HL-60 (cell line): ENCODE measurements around the gene RASSF8.

ENCODE experiments used
- DNase-seq, 2 experiments: peaks; one replicate each; pipeline ENCODE4 v3.0.0-alpha.2; 2010 to 2020; ENCODE audit warnings: low read depth in 1 of 2, low spot score in 1 of 2
- H3K27ac ChIP-seq: fragments of 250-450 bp; sonication (Bioruptor Pico); replicated peaks from 2 replicates; pipeline ENCODE4 v1.5.1; 2020; ENCODE audit warnings: mild to moderate bottlenecking, moderate library complexity
- H3K27me3 ChIP-seq: fragments of 250-450 bp; sonication (Bioruptor Pico); 2 replicates; pipeline ENCODE4 v1.5.1; 2021; ENCODE audit warnings: mild to moderate bottlenecking, moderate library complexity; ENCODE audit not compliant: insufficient read depth, poor library complexity, severe bottlenecking
- H3K4me3 ChIP-seq: replicated peaks from 2 replicates; pipeline ENCODE4 v1.5.1; 2011; ENCODE audit warnings: mild to moderate bottlenecking, control low read depth, low read length; ENCODE audit not compliant: insufficient read depth
- GABPA ChIP-seq: IDR thresholded peaks from 2 replicates; pipeline ENCODE4 v1.6.1; 2012; ENCODE audit warnings: low read depth
- POLR2AphosphoS5 ChIP-seq: IDR thresholded peaks from 2 replicates; pipeline ENCODE4 v1.6.1; 2012; ENCODE audit warnings: low read depth
- REST ChIP-seq: IDR thresholded peaks from 2 replicates; pipeline ENCODE4 v1.6.1; 2012; ENCODE audit warnings: low read depth; ENCODE audit not compliant: insufficient replicate concordance
- SPI1 ChIP-seq: IDR thresholded peaks from 2 replicates; pipeline ENCODE4 v1.6.1; 2012; ENCODE audit warnings: low read depth, mild to moderate bottlenecking, borderline replicate concordance
- TF ChIP-seq, protein P1 (sequence below): IDR thresholded peaks from one replicate; pipeline ENCODE4 v1.5.1; 2011; ENCODE audit warnings: low read length, control low read depth, inconsistent platforms; ENCODE audit not compliant: insufficient read depth

The RASSF8 gene

DNA sequence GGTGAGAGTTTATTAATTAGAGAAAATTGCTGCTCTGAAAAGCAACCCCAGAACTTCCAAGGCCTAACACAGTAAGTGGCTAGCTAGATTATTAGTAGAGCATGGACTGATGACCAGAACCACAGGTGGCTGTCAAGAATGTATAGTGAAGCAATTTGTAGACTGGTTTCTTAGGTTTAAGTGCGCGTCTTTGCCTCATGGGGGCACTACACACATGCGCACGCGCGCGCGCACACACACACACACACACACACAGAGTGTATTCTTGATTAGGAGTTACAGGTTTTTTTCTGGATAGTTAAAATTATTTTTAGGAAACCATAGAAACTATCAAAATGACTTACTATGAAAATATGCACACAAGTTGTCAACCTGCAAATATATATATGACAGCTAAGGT, 99.8 kb downstream of the RASSF8 start:
- Histone ChIP-seq H3K4me3 (no peak overlapping the region), H3K27me3 (no peaks in the 10 kb centered on the region), H3K27ac (no peak overlapping the region)
- DNase-seq: no peak
- TF ChIP-seq POLR2AphosphoS5 (no peak), REST (no peak), SPI1 (no peak), GABPA (no peak)
- TF ChIP-seq, protein P1, sequence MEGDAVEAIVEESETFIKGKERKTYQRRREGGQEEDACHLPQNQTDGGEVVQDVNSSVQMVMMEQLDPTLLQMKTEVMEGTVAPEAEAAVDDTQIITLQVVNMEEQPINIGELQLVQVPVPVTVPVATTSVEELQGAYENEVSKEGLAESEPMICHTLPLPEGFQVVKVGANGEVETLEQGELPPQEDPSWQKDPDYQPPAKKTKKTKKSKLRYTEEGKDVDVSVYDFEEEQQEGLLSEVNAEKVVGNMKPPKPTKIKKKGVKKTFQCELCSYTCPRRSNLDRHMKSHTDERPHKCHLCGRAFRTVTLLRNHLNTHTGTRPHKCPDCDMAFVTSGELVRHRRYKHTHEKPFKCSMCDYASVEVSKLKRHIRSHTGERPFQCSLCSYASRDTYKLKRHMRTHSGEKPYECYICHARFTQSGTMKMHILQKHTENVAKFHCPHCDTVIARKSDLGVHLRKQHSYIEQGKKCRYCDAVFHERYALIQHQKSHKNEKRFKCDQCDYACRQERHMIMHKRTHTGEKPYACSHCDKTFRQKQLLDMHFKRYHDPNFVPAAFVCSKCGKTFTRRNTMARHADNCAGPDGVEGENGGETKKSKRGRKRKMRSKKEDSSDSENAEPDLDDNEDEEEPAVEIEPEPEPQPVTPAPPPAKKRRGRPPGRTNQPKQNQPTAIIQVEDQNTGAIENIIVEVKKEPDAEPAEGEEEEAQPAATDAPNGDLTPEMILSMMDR: no peak

DNA sequence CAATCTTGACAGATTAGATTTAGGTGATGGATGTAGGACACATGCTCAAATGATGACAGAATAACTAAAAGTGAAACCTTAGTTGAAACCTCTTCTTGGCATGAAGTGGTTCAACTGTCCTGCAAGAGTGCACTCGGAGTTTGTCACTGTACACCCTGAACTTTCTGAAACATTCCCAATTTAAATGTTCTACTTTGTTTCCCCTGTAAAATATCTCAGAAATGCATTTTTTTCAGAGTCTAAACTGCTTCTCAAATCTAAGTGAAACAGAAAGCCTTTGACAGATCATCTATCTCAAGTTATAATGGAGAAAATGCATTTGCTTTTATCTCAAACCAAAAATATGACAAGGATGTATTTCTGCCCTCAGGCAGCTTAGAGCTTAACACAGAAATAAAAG, 100.3 kb downstream of the RASSF8 start:
- Histone ChIP-seq H3K27ac (no peak overlapping the region), H3K4me3 (no peak overlapping the region)
- DNase-seq: no peak

DNA sequence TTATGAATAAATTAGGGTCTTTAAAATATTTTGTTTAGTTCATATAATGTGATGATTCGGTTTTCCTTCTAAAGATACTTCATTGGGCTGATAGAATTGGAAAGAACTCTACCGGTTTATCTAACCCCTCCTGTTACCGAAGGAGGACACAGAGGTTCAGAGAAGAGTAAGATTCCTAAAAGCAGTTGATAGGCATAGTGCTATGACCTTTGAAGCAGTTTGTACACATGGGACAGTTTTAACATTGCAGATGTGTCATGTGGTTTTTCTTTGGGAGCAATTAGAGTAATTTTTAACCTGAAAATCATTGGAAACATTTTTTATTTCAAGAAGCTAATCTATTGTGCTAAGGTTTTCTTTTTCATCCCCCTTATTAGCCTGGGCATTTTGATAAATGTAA, 103.5 kb downstream of the RASSF8 start:
- Histone ChIP-seq H3K4me3 (no peak overlapping the region), H3K27me3 (no peaks in the 10 kb centered on the region), H3K27ac (no peak overlapping the region)
- no peak for DNase-seq
- TF ChIP-seq, protein P1: no peak
- TF ChIP-seq POLR2AphosphoS5: no peak
- no peak for TF ChIP-seq GABPA
- no peak for TF ChIP-seq SPI1
- TF ChIP-seq REST: no peak

More for the DNA sequence above, 100.3 kb downstream of the RASSF8 start:
- H3K27me3 ChIP-seq: no peaks in the 10 kb centered on the region
- TF ChIP-seq, protein P1: no peak

- no peak for DNase-seq
- TF ChIP-seq GABPA (no peak), POLR2AphosphoS5 (no peak), REST (no peak), SPI1 (no peak)
- TF ChIP-seq, protein P1: no peak
- Histone ChIP-seq H3K4me3 (no peak overlapping the region), H3K27ac (no peak overlapping the region), H3K27me3 (no peaks in the 10 kb centered on the region)
These were observed 104.1 kb downstream of the RASSF8 start for GRCh38 chr12:26062566-26062965.
